GM12878 (cell line): ENCODE results near the gene NCAM2.

Experiments used
- MYC ChIP-seq: IDR thresholded peaks from 2 replicates; pipeline ENCODE4 v1.6.1; 2011; ENCODE audit warnings: mild to moderate bottlenecking, low read length, moderate library complexity, inconsistent platforms; ENCODE audit not compliant: insufficient read depth, insufficient replicate concordance, insufficient read length, severe bottlenecking
- TBL1XR1 ChIP-seq: IDR thresholded peaks from 2 replicates; pipeline ENCODE4 v1.6.1; 2012; ENCODE audit warnings: low read depth, low read length, improper control_type of control experiment
- ZNF274 ChIP-seq: IDR thresholded peaks from one replicate; pipeline ENCODE4 v1.8.0; 2011; ENCODE audit not compliant: insufficient read length, insufficient read depth

DNA sequence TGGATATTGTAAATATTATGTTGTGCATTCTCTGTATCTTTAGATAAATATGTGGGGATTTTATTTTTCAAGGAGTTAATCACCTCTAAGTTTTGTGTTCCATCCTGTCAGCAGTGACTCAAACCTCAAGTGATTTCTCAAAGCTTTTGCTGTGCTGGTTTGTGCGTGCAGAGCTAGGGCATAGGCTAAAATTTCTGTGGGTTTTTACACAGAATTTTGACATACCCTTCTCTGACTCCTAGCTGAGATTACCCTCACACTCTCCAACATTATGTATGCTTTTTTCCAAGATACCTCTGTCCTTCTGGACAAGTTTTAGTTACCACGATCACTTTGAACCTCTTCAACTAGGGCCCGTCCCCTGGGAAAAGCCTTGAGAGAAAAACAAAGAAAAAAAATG is 384.9 kb downstream of the NCAM2 start:
- TF ChIP-seq ZNF274, result no peak
- no peak for TF ChIP-seq MYC
- TF ChIP-seq TBL1XR1, result no peak
